HG02623 (cell line): Measurements from ENCODE around the gene IPPK.
"Not testable (repeated sequence)": the region's sequence is repeated elsewhere in the genome, so short reads cannot be mapped to it uniquely, and the experiment has no call there.

Source experiments
- ATAC-seq: cut with Tn5 transposase; IDR thresholded peaks from one replicate; pipeline ENCODE4 v1.9.1; 2021; ENCODE audit warnings: moderate library complexity; ENCODE audit not compliant: unreplicated experiment

Gene IPPK

GRCh38 chr9:92638621-92639101, 31.3 kb downstream of the IPPK start:
- ATAC-seq = no peak

GRCh38 chr9:92637886-92638620, 31.9 kb downstream of the IPPK start:
- no peak for ATAC-seq

- no peak for ATAC-seq
Measured at GRCh38 chr9:92637326-92637725, 32.6 kb downstream of the IPPK start.

GRCh38 chr9:92636627-92637026, 33.3 kb downstream of the IPPK start:
- ATAC-seq = no peak

GRCh38 chr9:92635760-92636159, 34.2 kb downstream of the IPPK start:
- ATAC-seq = no peak

GRCh38 chr9:92634712-92635605, 35.0 kb downstream of the IPPK start:
- ATAC-seq = no peak

- no peak for ATAC-seq
Measured at GRCh38 chr9:92633614-92634278, 36.2 kb downstream of the IPPK start.

GRCh38 chr9:92632641-92633040, 37.3 kb downstream of the IPPK start:
- ATAC-seq = no peak

- no peak for ATAC-seq
Measured at GRCh38 chr9:92631452-92632343, 38.2 kb downstream of the IPPK start.

GRCh38 chr9:92627651-92628050, 42.3 kb downstream of the IPPK start:
- ATAC-seq = no peak

- ATAC-seq = no peak
Measured at GRCh38 chr9:92626484-92626883, 43.4 kb downstream of the IPPK start.

- not testable (repeated sequence) for ATAC-seq
Measured at GRCh38 chr9:92623936-92624335, 46.0 kb downstream of the IPPK start.

GRCh38 chr9:92620845-92621244, 49.1 kb downstream of the IPPK start:
- ATAC-seq = no peak

- ATAC-seq = no peak
Measured at GRCh38 chr9:92619601-92620300, 50.2 kb downstream of the IPPK start.

- ATAC-seq = no peak
Measured at GRCh38 chr9:92618633-92619225, 51.2 kb downstream of the IPPK start.

- ATAC-seq = no peak
Measured at GRCh38 chr9:92617951-92618510, 51.9 kb downstream of the IPPK start.

- ATAC-seq = no peak
Measured at GRCh38 chr9:92617195-92617813, 52.6 kb downstream of the IPPK start.

GRCh38 chr9:92616655-92617111, 53.2 kb downstream of the IPPK start:
- ATAC-seq = no peak
